ENCODE data around the gene ZFAND2B. TPM values are rescaled to one million over a fixed set of nuclear protein-coding genes. Genes with fewer than 3 reads are reported as not detected.

The ZFAND2B gene
- total RNA-seq, 1 experiment from 2014 or later = 16.4 TPM

DNA sequence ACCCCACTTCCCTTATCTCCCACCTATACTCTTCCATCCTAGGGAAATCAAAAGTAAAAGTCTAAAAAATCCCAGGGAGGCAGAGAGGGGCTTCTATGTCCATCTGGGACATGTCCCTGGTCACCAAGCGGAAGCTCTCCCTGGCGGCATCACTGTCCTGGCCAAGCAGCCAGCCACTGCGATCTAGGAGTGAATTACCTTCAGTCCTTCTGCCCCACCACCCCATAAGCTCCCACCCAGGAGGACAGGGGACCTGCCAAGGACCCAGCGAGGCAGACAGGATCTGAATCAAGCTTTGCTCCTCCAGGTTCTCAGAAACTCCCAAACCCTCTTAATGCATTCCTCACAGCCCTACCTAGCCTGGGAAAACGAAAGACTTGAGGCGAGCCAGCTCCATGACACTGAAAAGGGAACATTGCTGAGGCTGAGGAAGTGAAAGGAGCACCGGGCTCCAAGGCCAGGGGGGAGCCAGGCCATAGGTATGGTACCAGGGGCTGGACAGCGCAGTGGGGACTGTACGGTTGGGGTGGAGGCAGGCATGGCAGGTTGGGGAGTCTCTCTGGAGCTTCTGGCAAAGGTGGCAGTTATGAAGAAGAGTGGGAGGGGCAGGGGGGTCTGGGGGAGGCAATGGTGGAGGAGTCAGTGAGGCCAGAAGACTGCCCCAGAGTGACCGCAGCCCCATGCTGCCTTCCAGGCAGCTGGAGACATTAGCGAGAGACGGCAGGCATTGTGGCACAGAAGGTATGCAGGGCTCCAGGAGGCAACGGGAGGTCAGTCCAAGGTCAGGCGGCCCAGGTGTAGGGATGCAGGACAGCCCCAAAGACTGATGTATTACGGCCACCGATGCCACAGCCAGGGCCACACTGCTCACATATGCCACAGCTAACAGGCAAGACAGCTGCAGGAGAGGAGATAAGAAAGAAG is 34.1 kb upstream of the ZFAND2B start:
- no CpG with 5 or more reads among the region's 16 CpGs for WGBS (ENCODE audit: extremely low coverage, insufficient read length, low lambda C conversion rate)
- no peaks in the 10 kb centered on the region for H3K79me2 ChIP-seq (ENCODE audit: insufficient read depth, low read length)
- no peaks in the 10 kb centered on the region for H3K4me1 ChIP-seq (ENCODE audit: insufficient read depth, low read length)
- no peak overlapping the region for H3T11ph ChIP-seq (ENCODE audit: low read length)
- H4K91ac ChIP-seq (ENCODE audit: insufficient read length, low read depth, low read length) = no peak overlapping the region
- no peak overlapping the region for H3K4me2 ChIP-seq (ENCODE audit: insufficient read depth, insufficient read length, low read length)
- H3K27ac ChIP-seq (ENCODE audit: insufficient read length, low read depth, low read length) = no peak overlapping the region
- H3K9me3 ChIP-seq (ENCODE audit: control insufficient read depth, low read depth, low read length) = no peaks in the 10 kb centered on the region
- H3K23me2 ChIP-seq (ENCODE audit: insufficient read length, low read depth, low read length, poor library complexity, severe bottlenecking) = peaks cover 12% of the 10 kb centered on the region
- no peaks in the 10 kb centered on the region for H4K20me1 ChIP-seq (ENCODE audit: control insufficient read depth, insufficient read depth, insufficient read length)
- no peak overlapping the region for H2BK5ac ChIP-seq (ENCODE audit: insufficient read length, low read length)
- H2BK120ac ChIP-seq (ENCODE audit: low read depth, low read length, poor library complexity, severe bottlenecking) = no peak overlapping the region
- H2AK5ac ChIP-seq (ENCODE audit: insufficient read length, low read length) = no peak overlapping the region
- DNase-seq = no peak
- H3K36me3 Mint-ChIP-seq (ENCODE audit: insufficient read depth in 1 of 3, low read depth in 3 of 3) = peaks cover 8 to 26% (median 23%) of the 10 kb centered on the region in 3 experiments
- H3K79me1 ChIP-seq (ENCODE audit: insufficient read depth, low read depth, low read length, poor library complexity, severe bottlenecking) = no peaks in the 10 kb centered on the region
- H2BK15ac ChIP-seq (ENCODE audit: low read depth, low read length) = no peak overlapping the region
- no peak overlapping the region for H3K4ac ChIP-seq (ENCODE audit: low read depth, low read length)
- no peak overlapping the region for H2BK20ac ChIP-seq (ENCODE audit: low read depth, low read length, poor library complexity, severe bottlenecking)
- H3K27me3 ChIP-seq (ENCODE audit: insufficient read depth, low read length) = no peaks in the 10 kb centered on the region
- no peak overlapping the region for H2BK12ac ChIP-seq (ENCODE audit: insufficient read length, low read depth, low read length)
- no peak overlapping the region for H3K23ac ChIP-seq (ENCODE audit: insufficient read length, low read depth, low read length)
- no peak overlapping the region for H4K8ac ChIP-seq (replicated peaks; ENCODE audit: insufficient read length, low read depth, low read length)
- TF ChIP-seq, protein P1, sequence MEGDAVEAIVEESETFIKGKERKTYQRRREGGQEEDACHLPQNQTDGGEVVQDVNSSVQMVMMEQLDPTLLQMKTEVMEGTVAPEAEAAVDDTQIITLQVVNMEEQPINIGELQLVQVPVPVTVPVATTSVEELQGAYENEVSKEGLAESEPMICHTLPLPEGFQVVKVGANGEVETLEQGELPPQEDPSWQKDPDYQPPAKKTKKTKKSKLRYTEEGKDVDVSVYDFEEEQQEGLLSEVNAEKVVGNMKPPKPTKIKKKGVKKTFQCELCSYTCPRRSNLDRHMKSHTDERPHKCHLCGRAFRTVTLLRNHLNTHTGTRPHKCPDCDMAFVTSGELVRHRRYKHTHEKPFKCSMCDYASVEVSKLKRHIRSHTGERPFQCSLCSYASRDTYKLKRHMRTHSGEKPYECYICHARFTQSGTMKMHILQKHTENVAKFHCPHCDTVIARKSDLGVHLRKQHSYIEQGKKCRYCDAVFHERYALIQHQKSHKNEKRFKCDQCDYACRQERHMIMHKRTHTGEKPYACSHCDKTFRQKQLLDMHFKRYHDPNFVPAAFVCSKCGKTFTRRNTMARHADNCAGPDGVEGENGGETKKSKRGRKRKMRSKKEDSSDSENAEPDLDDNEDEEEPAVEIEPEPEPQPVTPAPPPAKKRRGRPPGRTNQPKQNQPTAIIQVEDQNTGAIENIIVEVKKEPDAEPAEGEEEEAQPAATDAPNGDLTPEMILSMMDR (conservative IDR thresholded peaks at IDR 0.05) = no peak
- H3K4me1 Mint-ChIP-seq = peaks cover 7 to 11% of the 10 kb centered on the region in 2 experiments
- no peak overlapping the region for H3K14ac ChIP-seq (ENCODE audit: insufficient read depth, low read length)
- H3K27me3 Mint-ChIP-seq (ENCODE audit: low read depth) = no peaks in the 10 kb centered on the region; the same call in 1 of the 2 replicates
- no peak overlapping the region for H3K18ac ChIP-seq (ENCODE audit: insufficient read length, low read depth, low read length)
- no peak overlapping the region for H2AFZ ChIP-seq (ENCODE audit: low read length)
- H3K9ac ChIP-seq (ENCODE audit: extremely low read depth, insufficient read length, low read length) = no peak overlapping the region
- no peak overlapping the region for H4K5ac ChIP-seq (ENCODE audit: insufficient read length, low read depth, low read length)
- no peak overlapping the region for H3K56ac ChIP-seq (ENCODE audit: insufficient read length, low read depth, low read length)
- no peak overlapping the region; a peak in 2 of 7 replicates for H3K27ac Mint-ChIP-seq
- H3K4me3 Mint-ChIP-seq = no peak overlapping the region; a peak in 2 of 5 replicates
- no peaks in the 10 kb centered on the region; a peak in 2 of 5 replicates for H3K9me3 Mint-ChIP-seq
